Activated naive CD4-positive, alpha-beta T cell treated with anti-CD3 and anti-CD28 coated beads, Interleukin-2, amount 50 U/mL, for 24 hours (primary cell): ENCODE measurements around the gene PELO.

Experiments
- H3K27ac Mint-ChIP-seq: one replicate; pipeline ENCODE4 v1.8.0; 2021; ENCODE audit warnings: mild to moderate bottlenecking, mixed read lengths
- H3K27me3 Mint-ChIP-seq: one replicate; pipeline ENCODE4 v1.8.0; 2021; ENCODE audit warnings: mixed read lengths
- H3K36me3 Mint-ChIP-seq: one replicate; pipeline ENCODE4 v1.8.0; 2021; ENCODE audit warnings: mixed read lengths
- H3K4me1 Mint-ChIP-seq: one replicate; pipeline ENCODE4 v1.8.0; 2021; ENCODE audit warnings: mixed read lengths
- H3K4me3 Mint-ChIP-seq: one replicate; pipeline ENCODE4 v1.8.0; 2021; ENCODE audit warnings: mild to moderate bottlenecking, mixed read lengths
- H3K9me3 Mint-ChIP-seq: one replicate; pipeline ENCODE4 v1.8.0; 2021; ENCODE audit warnings: mixed read lengths

Gene PELO

GRCh38 chr5:52760695-52761366 lies 26.9 kb upstream of the PELO start:
- Mint-ChIP-seq H3K36me3 (peaks cover 1% of the 10 kb centered on the region), H3K27ac (peak overlapping the region; percentile 36), H3K27me3 (no peaks in the 10 kb centered on the region), H3K4me1 (peaks cover 33% of the 10 kb centered on the region), H3K9me3 (peaks cover 10% of the 10 kb centered on the region), H3K4me3 (no peak overlapping the region)

- H3K4me3 Mint-ChIP-seq, result no peak overlapping the region
- H3K27me3 Mint-ChIP-seq, result no peaks in the 10 kb centered on the region
- H3K36me3 Mint-ChIP-seq, result peaks cover 1% of the 10 kb centered on the region
- no peaks in the 10 kb centered on the region for H3K9me3 Mint-ChIP-seq
- peaks cover 20% of the 10 kb centered on the region for H3K4me1 Mint-ChIP-seq
- H3K27ac Mint-ChIP-seq, result no peak overlapping the region
Observed at GRCh38 chr5:52767217-52767743, 20.4 kb upstream of the PELO start.

DNA sequence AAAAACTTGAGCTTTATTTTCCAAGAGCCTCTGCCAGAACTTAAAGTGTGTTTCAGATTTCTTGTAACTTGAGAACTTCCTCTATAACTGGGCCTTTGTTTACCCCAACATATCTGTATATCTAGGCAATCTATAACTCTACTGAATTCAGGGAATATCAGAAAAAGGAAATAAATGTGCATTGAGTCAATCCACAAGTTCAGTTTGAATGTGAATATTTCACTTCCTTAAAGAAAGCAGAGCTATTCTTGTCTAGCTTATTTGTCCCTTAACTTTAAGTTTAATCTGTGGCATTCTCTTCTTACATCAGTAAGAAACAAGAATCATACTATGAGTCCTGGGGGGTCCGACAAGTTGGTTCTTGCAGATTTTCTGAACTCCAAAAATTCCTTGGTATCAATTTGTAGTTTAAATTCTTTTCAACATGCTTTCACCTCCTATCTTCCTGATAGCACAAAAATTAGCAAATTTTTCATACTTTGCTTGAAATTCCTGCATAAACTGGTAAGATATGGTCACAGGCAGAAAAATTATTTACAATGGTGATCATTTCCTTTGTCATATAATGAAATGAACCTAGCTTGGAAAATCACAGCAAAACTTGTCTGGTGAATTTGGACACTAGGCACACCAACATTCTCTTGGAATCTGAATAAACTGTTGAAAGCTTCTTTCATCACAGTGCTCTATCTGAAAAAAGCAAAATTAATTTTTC lies 19.8 kb upstream of the PELO start:
- no peaks in the 10 kb centered on the region for H3K27me3 Mint-ChIP-seq
- H3K4me1 Mint-ChIP-seq, result peaks cover 26% of the 10 kb centered on the region
- H3K27ac Mint-ChIP-seq, result no peak overlapping the region

GRCh38 chr5:52769061-52769460 lies 18.7 kb upstream of the PELO start:
- Mint-ChIP-seq H3K27me3 (no peaks in the 10 kb centered on the region), H3K36me3 (no peaks in the 10 kb centered on the region), H3K9me3 (no peaks in the 10 kb centered on the region), H3K27ac (no peak overlapping the region), H3K4me1 (peaks cover 30% of the 10 kb centered on the region), H3K4me3 (no peak overlapping the region)

More for the DNA sequence above, 19.8 kb upstream of the PELO start:
- H3K36me3 Mint-ChIP-seq, result peaks cover 1% of the 10 kb centered on the region
- no peaks in the 10 kb centered on the region for H3K9me3 Mint-ChIP-seq
- no peak overlapping the region for H3K4me3 Mint-ChIP-seq

DNA sequence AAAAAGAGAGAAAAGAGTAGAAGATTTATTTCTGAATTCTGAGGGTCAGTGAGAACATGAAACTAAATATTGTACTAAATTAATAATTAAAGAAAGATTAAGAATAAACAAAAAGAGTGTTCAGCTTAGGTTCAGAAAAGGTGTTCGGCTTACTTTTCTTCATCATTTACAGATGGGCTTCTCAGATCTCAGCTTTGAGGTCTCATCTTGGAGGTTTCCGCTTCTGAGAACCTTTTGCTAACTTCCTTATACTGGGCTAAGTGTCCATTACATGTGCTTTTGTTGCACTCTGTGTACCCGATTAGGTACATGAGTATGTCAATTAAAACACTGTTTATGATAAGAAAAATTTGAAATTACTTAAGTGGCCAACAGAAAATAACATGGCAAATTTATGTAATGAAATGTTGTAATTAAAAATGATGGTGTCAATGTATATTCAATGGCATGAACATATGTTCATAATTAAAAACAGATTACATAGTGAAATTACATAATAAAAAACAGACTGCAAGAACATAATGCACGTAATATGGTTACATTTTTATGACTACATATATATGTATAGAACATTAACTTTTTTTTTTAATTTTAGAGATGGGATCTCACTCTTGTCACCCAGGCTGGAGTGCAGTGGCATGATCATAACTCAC lies 17.3 kb upstream of the PELO start:
- H3K27me3 Mint-ChIP-seq, result no peaks in the 10 kb centered on the region
- H3K27ac Mint-ChIP-seq, result peak overlapping the region; percentile 87
- H3K36me3 Mint-ChIP-seq, result no peaks in the 10 kb centered on the region
- H3K4me1 Mint-ChIP-seq, result peaks cover 37% of the 10 kb centered on the region
- H3K4me3 Mint-ChIP-seq, result no peak overlapping the region
- no peaks in the 10 kb centered on the region for H3K9me3 Mint-ChIP-seq

DNA sequence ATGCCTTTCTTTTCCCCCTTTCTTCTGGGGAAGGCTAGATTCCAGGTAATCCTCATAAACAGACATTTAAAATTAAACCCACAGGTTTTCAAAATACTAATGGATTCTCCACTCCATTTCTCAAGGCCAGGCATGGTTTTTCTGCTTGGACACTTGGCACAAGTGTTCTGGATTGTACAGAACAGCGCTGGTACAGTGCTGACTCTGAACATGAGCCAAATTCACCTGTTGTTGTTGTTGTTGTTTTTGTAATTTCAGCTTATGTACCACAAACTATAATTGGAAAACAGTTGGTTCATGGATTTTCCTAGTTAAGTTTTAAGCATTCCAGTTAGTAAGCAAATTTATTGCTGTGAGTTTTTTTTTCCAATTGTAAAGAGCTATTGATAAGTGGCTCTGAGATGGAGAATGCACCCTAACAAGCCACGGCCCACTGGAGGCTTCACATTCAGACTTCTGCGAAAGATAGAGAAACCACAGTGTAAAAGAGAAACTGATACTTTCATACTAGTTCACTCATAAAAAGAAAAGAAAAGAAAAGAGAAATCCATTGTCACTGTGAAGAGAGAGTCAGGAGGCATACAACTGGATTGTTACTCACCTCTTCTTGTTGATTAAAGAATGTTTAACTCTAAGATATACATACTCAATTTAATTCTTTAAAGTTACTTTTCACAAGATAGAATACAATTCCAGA lies 16.2 kb upstream of the PELO start:
- no peaks in the 10 kb centered on the region for H3K27me3 Mint-ChIP-seq
- H3K9me3 Mint-ChIP-seq, result no peaks in the 10 kb centered on the region
- H3K36me3 Mint-ChIP-seq, result no peaks in the 10 kb centered on the region
- H3K4me1 Mint-ChIP-seq, result peaks cover 43% of the 10 kb centered on the region
- peak overlapping the region; percentile 40 for H3K4me3 Mint-ChIP-seq
- peak overlapping the region; percentile 91 for H3K27ac Mint-ChIP-seq

DNA sequence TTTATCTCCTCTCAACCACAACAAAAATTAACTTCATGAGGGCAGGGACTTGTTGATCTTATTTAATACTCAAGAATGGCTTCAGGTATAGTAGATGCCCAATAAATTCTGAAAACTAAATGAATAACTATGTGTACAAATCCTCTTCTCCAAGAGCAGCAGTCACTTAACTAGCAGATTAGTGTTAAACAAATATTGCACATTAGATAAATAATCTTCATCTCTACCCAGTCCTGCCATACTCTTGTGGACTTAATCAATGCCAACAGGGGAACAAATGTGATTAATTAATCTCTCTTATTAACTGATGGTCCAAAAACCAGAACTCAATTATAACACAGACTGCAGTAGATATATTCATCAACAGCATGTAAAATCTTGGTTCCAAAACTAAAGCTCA lies 15.0 kb upstream of the PELO start:
- H3K4me1 Mint-ChIP-seq, result peaks cover 44% of the 10 kb centered on the region
- H3K4me3 Mint-ChIP-seq, result no peak overlapping the region
- H3K27ac Mint-ChIP-seq, result peak overlapping the region; percentile 20
- H3K27me3 Mint-ChIP-seq, result no peaks in the 10 kb centered on the region
- H3K9me3 Mint-ChIP-seq, result no peaks in the 10 kb centered on the region
- no peaks in the 10 kb centered on the region for H3K36me3 Mint-ChIP-seq

- Mint-ChIP-seq H3K27me3 (no peaks in the 10 kb centered on the region), H3K36me3 (no peaks in the 10 kb centered on the region), H3K4me1 (peaks cover 44% of the 10 kb centered on the region), H3K9me3 (no peaks in the 10 kb centered on the region), H3K4me3 (no peak overlapping the region), H3K27ac (no peak overlapping the region)
Observed at GRCh38 chr5:52773342-52773741, 14.4 kb upstream of the PELO start.

DNA sequence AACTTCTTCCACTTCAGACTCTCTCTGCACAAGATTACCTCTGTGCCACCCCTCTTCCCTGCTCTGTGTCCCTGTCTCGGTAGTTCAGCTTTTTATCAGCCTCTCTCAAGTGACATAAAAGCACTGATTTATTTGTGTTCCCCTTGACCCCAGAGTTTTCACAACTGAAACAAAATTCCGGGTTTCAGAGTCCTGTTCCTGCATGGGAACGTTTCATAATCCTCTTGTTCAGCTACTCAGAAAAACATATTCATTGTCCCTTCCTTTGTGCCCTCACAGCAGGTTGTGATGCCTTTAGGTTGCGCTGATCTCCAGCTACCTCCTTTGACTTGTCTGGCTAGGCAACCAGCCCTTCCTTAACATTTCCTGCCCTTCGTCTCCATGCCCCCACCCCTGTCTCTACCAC lies 13.7 kb upstream of the PELO start:
- no peaks in the 10 kb centered on the region for H3K27me3 Mint-ChIP-seq
- no peaks in the 10 kb centered on the region for H3K9me3 Mint-ChIP-seq
- H3K4me3 Mint-ChIP-seq, result peak overlapping the region; percentile 12
- H3K27ac Mint-ChIP-seq, result peak overlapping the region; percentile 79
- H3K4me1 Mint-ChIP-seq, result peaks cover 44% of the 10 kb centered on the region
- no peaks in the 10 kb centered on the region for H3K36me3 Mint-ChIP-seq

DNA sequence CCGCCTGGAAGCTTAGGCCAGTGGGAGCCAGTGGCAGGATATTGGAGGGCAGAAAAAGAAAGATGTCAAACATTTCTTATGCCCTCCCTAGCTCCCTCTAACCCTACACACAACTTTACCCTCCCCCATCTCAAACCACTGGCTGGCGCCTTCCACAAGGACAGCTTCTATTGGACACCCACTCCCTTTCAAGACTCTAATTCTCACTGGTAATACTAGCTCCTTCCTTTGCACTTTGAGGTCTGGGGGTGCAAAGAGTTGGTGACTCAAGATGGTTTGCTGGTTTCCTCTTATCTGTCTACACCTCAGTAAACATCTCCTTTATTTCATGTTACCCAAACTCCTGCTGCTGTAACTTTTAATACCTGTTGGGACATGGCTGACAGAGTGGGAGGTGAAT lies 11.6 kb upstream of the PELO start:
- Mint-ChIP-seq H3K27me3 (no peaks in the 10 kb centered on the region), H3K4me3 (peak overlapping the region; percentile 28), H3K9me3 (no peaks in the 10 kb centered on the region), H3K36me3 (no peaks in the 10 kb centered on the region), H3K4me1 (peaks cover 44% of the 10 kb centered on the region), H3K27ac (peak overlapping the region; percentile 49)

GRCh38 chr5:52777186-52777585 lies 10.5 kb upstream of the PELO start:
- Mint-ChIP-seq H3K4me1 (peaks cover 35% of the 10 kb centered on the region), H3K9me3 (no peaks in the 10 kb centered on the region), H3K4me3 (no peak overlapping the region), H3K27me3 (no peaks in the 10 kb centered on the region), H3K27ac (no peak overlapping the region), H3K36me3 (no peaks in the 10 kb centered on the region)

GRCh38 chr5:52778781-52779180 lies 8.9 kb upstream of the PELO start:
- no peaks in the 10 kb centered on the region for H3K27me3 Mint-ChIP-seq
- no peak overlapping the region for H3K4me3 Mint-ChIP-seq
- no peaks in the 10 kb centered on the region for H3K9me3 Mint-ChIP-seq
- H3K36me3 Mint-ChIP-seq, result no peaks in the 10 kb centered on the region
- peaks cover 27% of the 10 kb centered on the region for H3K4me1 Mint-ChIP-seq
- peak overlapping the region; percentile 55 for H3K27ac Mint-ChIP-seq

GRCh38 chr5:52779213-52779612 lies 8.5 kb upstream of the PELO start:
- Mint-ChIP-seq H3K4me1 (peaks cover 22% of the 10 kb centered on the region), H3K27ac (no peak overlapping the region), H3K27me3 (no peaks in the 10 kb centered on the region), H3K4me3 (no peak overlapping the region), H3K9me3 (no peaks in the 10 kb centered on the region), H3K36me3 (no peaks in the 10 kb centered on the region)

DNA sequence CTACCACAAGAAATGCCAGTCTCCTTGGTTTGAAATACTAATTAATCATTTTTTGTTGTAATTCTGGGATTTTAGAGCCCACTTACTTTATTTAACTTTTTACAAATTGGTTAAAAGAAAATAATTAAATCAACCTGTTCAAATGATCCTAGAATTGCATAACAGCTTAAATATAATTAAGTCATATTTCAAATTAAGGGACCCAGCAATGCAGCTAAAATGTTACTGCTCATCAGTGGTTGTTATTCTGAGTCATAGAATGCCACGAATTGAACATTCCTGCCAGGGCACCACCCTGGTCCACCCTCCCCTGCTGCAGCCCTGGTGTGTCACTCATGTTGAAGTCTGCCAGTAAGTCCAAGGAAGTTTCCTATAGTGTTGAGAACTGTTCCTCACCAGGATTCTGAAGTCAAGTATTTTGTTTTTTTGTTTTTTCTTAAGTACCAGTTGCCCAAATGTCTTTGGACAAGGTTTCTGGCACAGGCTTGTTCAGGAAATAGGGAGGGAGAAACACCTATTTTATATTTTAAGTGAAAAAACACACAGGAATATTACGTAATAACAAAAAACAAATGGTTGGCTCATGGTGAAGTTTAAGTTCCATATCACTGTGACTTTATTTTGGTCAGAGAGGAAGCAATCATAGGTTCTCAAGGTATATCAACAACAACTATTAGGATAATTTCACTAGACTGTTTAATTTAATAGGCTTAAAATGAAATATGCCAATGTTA lies 4.3 kb upstream of the PELO start:
- no peaks in the 10 kb centered on the region for H3K9me3 Mint-ChIP-seq
- no peaks in the 10 kb centered on the region for H3K27me3 Mint-ChIP-seq
- H3K27ac Mint-ChIP-seq, result no peak overlapping the region
- no peaks in the 10 kb centered on the region for H3K36me3 Mint-ChIP-seq
- H3K4me1 Mint-ChIP-seq, result peaks cover 19% of the 10 kb centered on the region
- H3K4me3 Mint-ChIP-seq, result no peak overlapping the region

GRCh38 chr5:52784737-52785136 lies 3.0 kb upstream of the PELO start:
- H3K27ac Mint-ChIP-seq, result no peak overlapping the region
- H3K27me3 Mint-ChIP-seq, result no peaks in the 10 kb centered on the region
- no peak overlapping the region for H3K4me3 Mint-ChIP-seq
- no peaks in the 10 kb centered on the region for H3K36me3 Mint-ChIP-seq
- peaks cover 30% of the 10 kb centered on the region for H3K4me1 Mint-ChIP-seq
- no peaks in the 10 kb centered on the region for H3K9me3 Mint-ChIP-seq
